Measurements from ENCODE around the gene PHC2. TPM values are rescaled to one million over a fixed set of nuclear protein-coding genes. Genes with fewer than 3 reads are reported as not detected.

The PHC2 gene
- total RNA-seq, 4 donors from 2014 or later: 52.7 to 68.9 (median 59.8) TPM

DNA sequence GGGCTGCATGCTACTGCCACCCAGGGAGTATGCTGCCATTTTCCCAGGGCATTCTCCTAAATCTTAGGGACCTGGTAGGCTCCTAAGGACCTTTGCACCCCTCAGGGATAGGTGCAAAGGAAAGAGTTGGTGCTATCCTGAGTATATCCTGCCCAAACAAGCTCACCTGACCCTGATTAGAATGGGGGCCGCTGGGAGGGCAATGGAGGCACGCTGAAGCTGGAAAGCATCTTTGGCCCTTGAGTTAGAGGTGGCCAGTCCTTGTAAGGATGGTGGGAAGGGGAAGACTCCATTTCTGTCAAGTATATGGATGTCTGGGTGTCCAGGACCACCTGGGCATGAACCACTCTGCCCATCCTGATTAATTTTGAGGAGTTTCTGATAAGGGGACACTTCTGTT, 61.1 kb downstream of the PHC2 start:
- peaks cover 5 to 28% (median 9%) of the 10 kb centered on the region in 4 donors for H3K4me1 ChIP-seq
- intact Hi-C loops (cut with DNase I; ENCODE audit: low total_unique reads): loop anchor here (2.0 kb wide), 1 partner anchor 75 kb away; no protein-coding TSS in a partner anchor
- 62% methylated on average over 2 of the region's 2 CpGs; no CpG with 5 or more reads in 1 of the 2 donors for WGBS, 2 donors (ENCODE audit: low coverage in 1 of 2)
- H3K9me3 ChIP-seq: no peaks in the 10 kb centered on the region
- TF ChIP-seq, protein P1, sequence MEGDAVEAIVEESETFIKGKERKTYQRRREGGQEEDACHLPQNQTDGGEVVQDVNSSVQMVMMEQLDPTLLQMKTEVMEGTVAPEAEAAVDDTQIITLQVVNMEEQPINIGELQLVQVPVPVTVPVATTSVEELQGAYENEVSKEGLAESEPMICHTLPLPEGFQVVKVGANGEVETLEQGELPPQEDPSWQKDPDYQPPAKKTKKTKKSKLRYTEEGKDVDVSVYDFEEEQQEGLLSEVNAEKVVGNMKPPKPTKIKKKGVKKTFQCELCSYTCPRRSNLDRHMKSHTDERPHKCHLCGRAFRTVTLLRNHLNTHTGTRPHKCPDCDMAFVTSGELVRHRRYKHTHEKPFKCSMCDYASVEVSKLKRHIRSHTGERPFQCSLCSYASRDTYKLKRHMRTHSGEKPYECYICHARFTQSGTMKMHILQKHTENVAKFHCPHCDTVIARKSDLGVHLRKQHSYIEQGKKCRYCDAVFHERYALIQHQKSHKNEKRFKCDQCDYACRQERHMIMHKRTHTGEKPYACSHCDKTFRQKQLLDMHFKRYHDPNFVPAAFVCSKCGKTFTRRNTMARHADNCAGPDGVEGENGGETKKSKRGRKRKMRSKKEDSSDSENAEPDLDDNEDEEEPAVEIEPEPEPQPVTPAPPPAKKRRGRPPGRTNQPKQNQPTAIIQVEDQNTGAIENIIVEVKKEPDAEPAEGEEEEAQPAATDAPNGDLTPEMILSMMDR (IDR thresholded peaks at IDR 0.05): no peak
- TF ChIP-seq POLR2A (IDR thresholded peaks at IDR 0.05): no peak
- no peak for TF ChIP-seq POLR2AphosphoS5 (IDR thresholded peaks at IDR 0.05)
- no peak for TF ChIP-seq EP300 (IDR thresholded peaks at IDR 0.05; ENCODE audit: low read depth)
- H3K27me3 ChIP-seq: no peaks in the 10 kb centered on the region
- H3K4me3 ChIP-seq: no peak overlapping the region
- H3K27ac ChIP-seq: no peak overlapping the region
- DNase-seq: no peak
- in situ Hi-C loops (cut with MboI; ENCODE audit: low pct_ligation_motif_present in 1 of 4, low pct_unique_long_range_greater_than_20kb in 1 of 4, low sequenced_read_pairs in 3 of 4): loop anchor here (5.0 to 25.0 kb wide), 3 partner anchors 72 to 93 kb away; partner anchors contain the start of gene ZSCAN20 (in 1 of the 4)
- H3K36me3 ChIP-seq: no peaks in the 10 kb centered on the region

DNA sequence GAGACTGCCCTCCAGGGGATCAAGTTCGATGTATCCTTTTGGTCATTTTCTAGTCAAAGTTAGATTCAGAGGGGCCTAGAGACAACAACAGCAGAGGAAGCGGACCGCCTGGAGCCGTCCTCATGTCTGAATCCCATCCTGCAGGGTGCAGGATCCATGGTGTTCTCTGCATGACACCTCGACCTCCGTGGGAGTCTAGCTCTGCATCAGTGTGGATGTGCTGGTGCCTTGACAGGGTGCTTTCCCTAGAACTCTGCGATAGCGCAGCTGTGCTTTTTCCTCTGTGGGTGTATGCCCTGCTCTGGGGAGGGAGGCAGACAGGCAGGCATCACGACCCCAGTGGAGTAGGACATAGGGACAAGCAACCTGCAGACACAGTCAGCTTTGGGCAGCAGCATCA, 61.8 kb downstream of the PHC2 start:
- 83% methylated on average over 9 of the region's 9 CpGs; no CpG with 5 or more reads in 1 of the 2 donors for WGBS, 2 donors (ENCODE audit: low coverage in 1 of 2)
- no peak overlapping the region for H3K27ac ChIP-seq
- no peaks in the 10 kb centered on the region for H3K27me3 ChIP-seq
- no peaks in the 10 kb centered on the region for H3K9me3 ChIP-seq
- H3K4me1 ChIP-seq: peaks cover 5 to 28% (median 11%) of the 10 kb centered on the region in 4 donors
- in situ Hi-C loops (cut with MboI; ENCODE audit: low pct_ligation_motif_present in 1 of 4, low pct_unique_long_range_greater_than_20kb in 1 of 4, low sequenced_read_pairs in 3 of 4) (loop anchor here (5.0 to 25.0 kb wide), 3 partner anchors 72 to 93 kb away; partner anchors contain the start of gene ZSCAN20 (in 1 of the 4)), intact Hi-C loops (cut with DNase I; ENCODE audit: low total_unique reads) (loop anchor here (2.0 kb wide), 1 partner anchor 74 kb away; no protein-coding TSS in a partner anchor)
- H3K4me3 ChIP-seq: no peak overlapping the region
- DNase-seq: no peak
- no peaks in the 10 kb centered on the region for H3K36me3 ChIP-seq
- TF ChIP-seq POLR2A (IDR thresholded peaks at IDR 0.05) (no peak), EP300 (IDR thresholded peaks at IDR 0.05; ENCODE audit: low read depth) (no peak), POLR2AphosphoS5 (IDR thresholded peaks at IDR 0.05) (no peak)
- TF ChIP-seq, protein P1 (IDR thresholded peaks at IDR 0.05): no peak

DNA sequence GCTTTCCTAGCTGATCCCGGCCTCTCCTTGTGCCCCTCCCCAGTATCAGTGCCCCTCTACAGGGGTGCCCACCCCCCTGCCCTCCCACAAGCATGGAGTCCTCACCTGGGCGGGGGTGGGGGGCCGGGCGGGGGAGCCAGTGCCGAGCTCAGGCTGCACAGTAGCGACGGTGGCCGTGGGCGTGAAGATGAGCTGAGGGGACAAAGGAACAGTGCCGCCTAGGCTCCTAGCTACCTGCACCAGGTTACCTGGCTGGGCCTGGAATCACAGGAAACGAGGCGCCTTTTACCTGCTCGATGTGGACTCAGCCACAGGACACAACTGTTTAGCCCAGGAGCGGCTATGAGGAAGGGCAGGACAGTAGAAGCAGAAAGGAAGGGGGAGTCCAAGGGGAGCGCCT, 62.5 kb downstream of the PHC2 start:
- DNase-seq: no peak
- Histone ChIP-seq H3K4me1 (peaks cover 10 to 33% (median 12%) of the 10 kb centered on the region in 4 donors), H3K4me3 (no peak overlapping the region), H3K27me3 (no peaks in the 10 kb centered on the region), H3K9me3 (no peaks in the 10 kb centered on the region), H3K36me3 (no peaks in the 10 kb centered on the region), H3K27ac (no peak overlapping the region)
- 85 to 100% methylated on average over 1 to 15 of the region's 15 CpGs for WGBS, 2 donors (ENCODE audit: low coverage in 1 of 2)
- intact Hi-C loops (cut with DNase I; ENCODE audit: low total_unique reads): loop anchor here (2.0 kb wide), 1 partner anchor 74 kb away; no protein-coding TSS in a partner anchor
- TF ChIP-seq POLR2AphosphoS5 (IDR thresholded peaks at IDR 0.05) (no peak), EP300 (IDR thresholded peaks at IDR 0.05; ENCODE audit: low read depth) (no peak), POLR2A (IDR thresholded peaks at IDR 0.05) (no peak)
- TF ChIP-seq, protein P1 (IDR thresholded peaks at IDR 0.05): no peak
- in situ Hi-C loops (cut with MboI; ENCODE audit: low pct_ligation_motif_present in 1 of 4, low pct_unique_long_range_greater_than_20kb in 1 of 4, low sequenced_read_pairs in 3 of 4): loop anchor here (5.0 to 25.0 kb wide), 3 partner anchors 71 to 94 kb away; partner anchors contain the start of gene ZSCAN20 (in 1 of the 4)

DNA sequence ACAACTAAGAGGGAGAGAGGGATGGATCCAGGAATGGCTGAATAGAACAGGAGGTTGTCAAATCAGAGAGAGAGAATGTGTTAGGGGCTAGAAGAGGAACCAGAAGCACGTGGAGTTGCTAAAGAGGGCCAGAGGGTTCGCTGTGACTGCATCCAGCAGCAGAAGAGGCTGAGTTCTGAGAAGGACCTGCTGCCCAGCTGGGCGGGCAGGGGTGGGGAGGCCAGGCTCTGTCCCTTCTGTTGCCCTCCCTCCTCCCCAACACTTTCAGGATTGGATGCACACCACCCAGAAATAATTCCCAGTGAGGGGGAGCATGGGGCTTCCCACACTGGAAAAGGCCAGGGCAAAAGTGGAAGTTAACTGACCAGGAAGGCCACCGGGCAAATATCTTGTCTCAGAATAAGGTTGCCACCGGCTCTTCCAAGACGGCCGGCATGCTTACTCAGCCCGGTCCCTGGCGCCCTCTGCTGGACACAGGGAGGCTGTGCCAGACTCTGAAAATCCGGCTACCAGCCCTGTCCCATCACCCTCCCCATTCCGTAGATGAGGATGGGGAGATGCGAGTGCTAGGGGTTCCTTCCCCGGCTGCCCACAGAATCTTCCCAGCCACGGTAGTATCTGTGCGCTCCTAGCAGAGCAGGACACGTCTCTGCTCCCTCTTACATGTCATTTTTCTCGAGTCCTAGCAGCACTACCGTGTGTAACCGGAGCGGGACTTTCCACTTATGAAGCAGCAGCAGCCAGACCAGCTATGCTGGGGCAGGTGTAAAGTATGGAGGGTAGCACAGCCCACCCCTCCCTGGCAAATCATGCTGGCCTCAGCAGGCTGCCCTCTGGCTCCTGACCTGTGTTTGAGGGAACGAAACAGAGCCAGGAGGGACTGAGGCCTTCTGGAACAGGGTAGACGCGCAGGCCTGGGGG, 63.1 kb downstream of the PHC2 start:
- H3K27me3 ChIP-seq: no peaks in the 10 kb centered on the region
- H3K4me3 ChIP-seq: no peak overlapping the region
- in situ Hi-C loops (cut with MboI; ENCODE audit: low pct_ligation_motif_present in 1 of 4, low pct_unique_long_range_greater_than_20kb in 1 of 4, low sequenced_read_pairs in 3 of 4) (loop anchor here (5.0 to 25.0 kb wide), 3 partner anchors 70 to 95 kb away; partner anchors contain the start of gene ZSCAN20 (in 1 of the 4)), intact Hi-C loops (cut with DNase I; ENCODE audit: low total_unique reads) (loop anchor here (2.0 kb wide), 1 partner anchor 73 kb away; no protein-coding TSS in a partner anchor)
- H3K4me1 ChIP-seq: peaks cover 10 to 33% (median 13%) of the 10 kb centered on the region in 4 donors
- TF ChIP-seq, protein P1 (IDR thresholded peaks at IDR 0.05): peak; percentile 95 to 98 (median 96)
- TF ChIP-seq POLR2A (IDR thresholded peaks at IDR 0.05) (no peak), POLR2AphosphoS5 (IDR thresholded peaks at IDR 0.05) (no peak)
- no peaks in the 10 kb centered on the region for H3K36me3 ChIP-seq
- peak overlapping the region; percentile 11 to 55 (median 36) for H3K27ac ChIP-seq
- H3K9me3 ChIP-seq: no peaks in the 10 kb centered on the region
- 0 to 30% methylated on average over 2 to 23 of the region's 23 CpGs for WGBS, 2 donors (ENCODE audit: low coverage in 1 of 2)
- DNase-seq: peak; percentile 89
